H9 (cell line): ENCODE data around the gene KCNMA1. TPM values are rescaled to one million over a fixed set of nuclear protein-coding genes. Genes with fewer than 3 reads are reported as not detected.

Experiments
- DNase-seq: peaks from one replicate; pipeline ENCODE4 v3.0.0-alpha.2; 2017
- H2AFZ ChIP-seq: one replicate; pipeline ENCODE4 v1.6.1; 2013; ENCODE audit warnings: mild to moderate bottlenecking, low read length, control low read depth, moderate library complexity
- H2AK5ac ChIP-seq: 2 replicates; pipeline ENCODE4 v1.6.1; 2013; ENCODE audit warnings: low read length, control low read depth, mixed read lengths; ENCODE audit not compliant: insufficient read length
- H2BK120ac ChIP-seq: one replicate; pipeline ENCODE4 v1.6.1; 2013; ENCODE audit warnings: low read depth, mild to moderate bottlenecking, low read length, control low read depth, inconsistent platforms; ENCODE audit not compliant: poor library complexity, severe bottlenecking
- H2BK12ac ChIP-seq: 2 replicates; pipeline ENCODE4 v1.6.1; 2013; ENCODE audit warnings: low read length, control low read depth, mixed read lengths, low read depth; ENCODE audit not compliant: insufficient read length
- H2BK15ac ChIP-seq: 2 replicates; pipeline ENCODE4 v1.6.1; 2013; ENCODE audit warnings: low read depth, low read length, control low read depth
- H2BK20ac ChIP-seq: one replicate; pipeline ENCODE4 v1.6.1; 2013; ENCODE audit warnings: low read depth, mild to moderate bottlenecking, low read length, control low read depth, inconsistent platforms; ENCODE audit not compliant: poor library complexity, severe bottlenecking
- H2BK5ac ChIP-seq: 2 replicates; pipeline ENCODE4 v1.6.1; 2013; ENCODE audit warnings: low read length, control low read depth, mixed read lengths; ENCODE audit not compliant: insufficient read length
- H3K14ac ChIP-seq: 2 replicates; pipeline ENCODE4 v1.6.1; 2013; ENCODE audit warnings: low read length, control low read depth; ENCODE audit not compliant: insufficient read depth
- H3K18ac ChIP-seq: 2 replicates; pipeline ENCODE4 v1.6.1; 2013; ENCODE audit warnings: low read depth, mild to moderate bottlenecking, mixed read lengths, low read length, control low read depth; ENCODE audit not compliant: insufficient read length
- H3K23ac ChIP-seq: 2 replicates; pipeline ENCODE4 v1.6.1; 2013; ENCODE audit warnings: low read length, control low read depth, mixed read lengths, low read depth; ENCODE audit not compliant: insufficient read length
- H3K23me2 ChIP-seq: 2 replicates; pipeline ENCODE4 v1.6.1; 2013; ENCODE audit warnings: low read depth, mild to moderate bottlenecking, mixed read lengths, low read length, control low read depth; ENCODE audit not compliant: insufficient read length, poor library complexity, severe bottlenecking
- H3K27ac ChIP-seq: 2 replicates; pipeline ENCODE4 v1.5.1; 2013; ENCODE audit warnings: low read length, control low read depth, mixed read lengths, low read depth; ENCODE audit not compliant: insufficient read length
- H3K27me3 ChIP-seq: 2 replicates; pipeline ENCODE4 v1.6.1; 2013; ENCODE audit warnings: low read length, control low read depth, inconsistent platforms; ENCODE audit not compliant: insufficient read depth
- H3K4ac ChIP-seq: 2 replicates; pipeline ENCODE4 v1.6.1; 2013; ENCODE audit warnings: low read depth, mild to moderate bottlenecking, control low read depth, inconsistent platforms, low read length, moderate library complexity
- H3K4me1 ChIP-seq: 2 replicates; pipeline ENCODE4 v1.6.1; 2013; ENCODE audit warnings: low read length, control low read depth, inconsistent platforms; ENCODE audit not compliant: insufficient read depth
- H3K4me2 ChIP-seq: 2 replicates; pipeline ENCODE4 v1.6.1; 2013; ENCODE audit warnings: low read length, control low read depth, mixed read lengths; ENCODE audit not compliant: insufficient read length, insufficient read depth
- H3K56ac ChIP-seq: 2 replicates; pipeline ENCODE4 v1.6.1; 2013; ENCODE audit warnings: low read depth, mild to moderate bottlenecking, mixed read lengths, low read length, control low read depth; ENCODE audit not compliant: insufficient read length
- H3K79me1 ChIP-seq: 2 replicates; pipeline ENCODE4 v1.6.1; 2013; ENCODE audit warnings: low read depth, mild to moderate bottlenecking, moderate library complexity, low read length, control low read depth, inconsistent platforms; ENCODE audit not compliant: insufficient read depth, poor library complexity, severe bottlenecking
- H3K79me2 ChIP-seq: 2 replicates; pipeline ENCODE4 v1.6.1; 2013; ENCODE audit warnings: low read length, control low read depth, inconsistent platforms; ENCODE audit not compliant: insufficient read depth
- H3K9ac ChIP-seq: 2 replicates; pipeline ENCODE4 v1.6.1; 2013; ENCODE audit warnings: low read length, control low read depth, mixed read lengths; ENCODE audit not compliant: insufficient read length; ENCODE audit errors: extremely low read depth
- H3K9me3 ChIP-seq: one replicate; pipeline ENCODE4 v1.6.1; 2013; ENCODE audit warnings: low read depth, low read length, inconsistent platforms; ENCODE audit not compliant: control insufficient read depth
- H3T11ph ChIP-seq: one replicate; pipeline ENCODE4 v1.6.1; 2013; ENCODE audit warnings: mild to moderate bottlenecking, low read length, control low read depth, inconsistent platforms
- H4K20me1 ChIP-seq: one replicate; pipeline ENCODE4 v1.6.1; 2013; ENCODE audit not compliant: control insufficient read depth, insufficient read length, insufficient read depth
- H4K5ac ChIP-seq: 2 replicates; pipeline ENCODE4 v1.6.1; 2013; ENCODE audit warnings: low read depth, mild to moderate bottlenecking, mixed read lengths, low read length, control low read depth; ENCODE audit not compliant: insufficient read length
- H4K8ac ChIP-seq: replicated peaks from 2 replicates; pipeline ENCODE4 v1.6.1; 2013; ENCODE audit warnings: low read length, control low read depth, mixed read lengths, low read depth; ENCODE audit not compliant: insufficient read length
- H4K91ac ChIP-seq: 2 replicates; pipeline ENCODE4 v1.6.1; 2013; ENCODE audit warnings: low read depth, mild to moderate bottlenecking, moderate library complexity, mixed read lengths, low read length, control low read depth; ENCODE audit not compliant: insufficient read length
- H3K27ac Mint-ChIP-seq, 3 experiments: 2 replicates in 2 of 3; 3 replicates in 1 of 3; pipeline ENCODE4 v1.8.0; 2020 to 2021; ENCODE audit warnings: mixed read lengths in 3 of 3, mild to moderate bottlenecking in 1 of 3, moderate library complexity in 1 of 3
- H3K27me3 Mint-ChIP-seq: 2 replicates; pipeline ENCODE4 v1.8.0; 2021; ENCODE audit warnings: low read depth, mild to moderate bottlenecking, moderate library complexity, mixed read lengths
- H3K36me3 Mint-ChIP-seq, 3 experiments: 2 replicates in 2 of 3; 3 replicates in 1 of 3; pipeline ENCODE4 v1.8.0; 2020 to 2021; ENCODE audit warnings: low read depth in 3 of 3, mixed read lengths in 3 of 3; ENCODE audit not compliant: insufficient read depth in 1 of 3
- H3K4me1 Mint-ChIP-seq, 2 experiments: 2 replicates each; pipeline ENCODE4 v1.8.0; 2020; ENCODE audit warnings: mixed read lengths in 2 of 2
- H3K4me3 Mint-ChIP-seq, 2 experiments: 2 replicates in 1 of 2; 3 replicates in 1 of 2; pipeline ENCODE4 v1.8.0; 2020 to 2021; ENCODE audit warnings: mild to moderate bottlenecking in 2 of 2, mixed read lengths in 2 of 2, moderate library complexity in 1 of 2
- H3K9me3 Mint-ChIP-seq, 2 experiments: 2 replicates in 1 of 2; 3 replicates in 1 of 2; pipeline ENCODE4 v1.8.0; 2020; ENCODE audit warnings: mild to moderate bottlenecking in 2 of 2, mixed read lengths in 2 of 2, moderate library complexity in 1 of 2
- WGBS: extraction: QIAGEN DNeasy Blood & Tissue Kit; methylation state at CpG from one replicate; pipeline ENCODE4 v1.1.7; 2013; ENCODE audit warnings: missing lambda C conversion rate, low lambda C conversion rate, mixed read lengths; ENCODE audit not compliant: insufficient read length; ENCODE audit errors: extremely low coverage; 5-methylcytosine and 5-hydroxymethylcytosine counted together
- total RNA-seq: library from RNA; stranded (reverse); gene quantifications from 2 replicates; pipeline ENCODE4 v1.2.1, GENCODE V29; 2021
- TF ChIP-seq, protein P1 (sequence below): fragments of 200-600 bp; sonication (generic); conservative IDR thresholded peaks from 3 replicates; pipeline ENCODE4 v1.8.0; 2021; ENCODE audit warnings: antibody characterized with exemption, mild to moderate bottlenecking

Gene KCNMA1
- total RNA-seq, 1 experiment from 2014 or later = 2.0 TPM

DNA sequence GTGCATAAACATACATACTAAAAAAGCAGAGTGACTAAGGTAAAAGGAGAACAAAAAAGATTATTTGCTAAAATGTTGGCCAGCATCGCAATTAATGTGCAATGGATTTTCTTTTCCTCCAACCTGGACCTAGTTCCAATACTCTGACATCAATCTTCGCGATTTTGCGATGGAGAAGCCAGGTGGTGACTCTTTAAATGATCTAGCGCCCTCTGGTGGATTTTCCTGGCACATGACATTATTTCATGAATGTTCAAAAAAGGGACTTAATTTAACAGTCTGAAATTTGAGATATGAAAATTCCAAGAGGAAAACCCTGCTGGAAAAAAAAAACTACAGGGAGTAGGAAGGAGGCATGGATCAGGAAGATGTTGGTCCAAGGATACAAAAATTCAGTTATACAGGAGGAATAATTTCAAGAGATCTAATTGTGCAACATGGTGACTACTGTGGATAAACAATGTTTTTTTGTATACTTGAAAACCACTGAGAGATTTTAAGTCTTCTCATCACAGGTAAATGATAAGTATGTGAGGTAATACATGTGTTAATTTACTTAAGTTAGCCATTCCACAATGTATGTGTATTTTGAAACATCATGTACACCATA, 4.3 kb upstream of the KCNMA1 start:
- TF ChIP-seq, protein P1, sequence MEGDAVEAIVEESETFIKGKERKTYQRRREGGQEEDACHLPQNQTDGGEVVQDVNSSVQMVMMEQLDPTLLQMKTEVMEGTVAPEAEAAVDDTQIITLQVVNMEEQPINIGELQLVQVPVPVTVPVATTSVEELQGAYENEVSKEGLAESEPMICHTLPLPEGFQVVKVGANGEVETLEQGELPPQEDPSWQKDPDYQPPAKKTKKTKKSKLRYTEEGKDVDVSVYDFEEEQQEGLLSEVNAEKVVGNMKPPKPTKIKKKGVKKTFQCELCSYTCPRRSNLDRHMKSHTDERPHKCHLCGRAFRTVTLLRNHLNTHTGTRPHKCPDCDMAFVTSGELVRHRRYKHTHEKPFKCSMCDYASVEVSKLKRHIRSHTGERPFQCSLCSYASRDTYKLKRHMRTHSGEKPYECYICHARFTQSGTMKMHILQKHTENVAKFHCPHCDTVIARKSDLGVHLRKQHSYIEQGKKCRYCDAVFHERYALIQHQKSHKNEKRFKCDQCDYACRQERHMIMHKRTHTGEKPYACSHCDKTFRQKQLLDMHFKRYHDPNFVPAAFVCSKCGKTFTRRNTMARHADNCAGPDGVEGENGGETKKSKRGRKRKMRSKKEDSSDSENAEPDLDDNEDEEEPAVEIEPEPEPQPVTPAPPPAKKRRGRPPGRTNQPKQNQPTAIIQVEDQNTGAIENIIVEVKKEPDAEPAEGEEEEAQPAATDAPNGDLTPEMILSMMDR = peak; percentile 85
- H3K9me3 ChIP-seq = no peaks in the 10 kb centered on the region
- no peak overlapping the region for H2BK15ac ChIP-seq
- H2BK20ac ChIP-seq = no peak overlapping the region
- Mint-ChIP-seq H3K27ac (no peak overlapping the region), H3K4me3 (no peak overlapping the region), H3K27me3 (peaks cover 53% of the 10 kb centered on the region), H3K4me1 (peaks cover 6 to 9% of the 10 kb centered on the region in 2 experiments), H3K36me3 (peaks cover 2 to 22% (median 7%) of the 10 kb centered on the region in 3 experiments), H3K9me3 (peaks cover 22 to 24% of the 10 kb centered on the region in 2 experiments)
- H3K9ac ChIP-seq = no peak overlapping the region
- H2BK5ac ChIP-seq = no peak overlapping the region
- no peak overlapping the region for H4K8ac ChIP-seq
- no peak overlapping the region for H2BK120ac ChIP-seq
- no peaks in the 10 kb centered on the region; the same call in 1 of the 2 replicates for H3K4me1 ChIP-seq
- no peak overlapping the region for H3K4me2 ChIP-seq
- peaks cover 16% of the 10 kb centered on the region for H3K23me2 ChIP-seq
- H2AK5ac ChIP-seq = no peak overlapping the region
- no peaks in the 10 kb centered on the region for H3K79me1 ChIP-seq
- H2AFZ ChIP-seq = no peak overlapping the region
- H3K14ac ChIP-seq = no peak overlapping the region
- no peak for DNase-seq
- no peak overlapping the region for H3K56ac ChIP-seq
- H3K27ac ChIP-seq = no peak overlapping the region
- H4K5ac ChIP-seq = no peak overlapping the region
- no peak overlapping the region for H3T11ph ChIP-seq
- no peak overlapping the region for H2BK12ac ChIP-seq
- H3K27me3 ChIP-seq = peaks cover 25% of the 10 kb centered on the region
- H3K18ac ChIP-seq = no peak overlapping the region
- H3K4ac ChIP-seq = no peak overlapping the region
- no CpG with 5 or more reads among the region's 5 CpGs for WGBS
- H4K91ac ChIP-seq = no peak overlapping the region
- H3K23ac ChIP-seq = no peak overlapping the region
- no peaks in the 10 kb centered on the region for H3K79me2 ChIP-seq
- no peaks in the 10 kb centered on the region for H4K20me1 ChIP-seq
